SW 1271 (cell line): ENCODE measurements around the gene LRRFIP2.

ENCODE experiments used
- DNase-seq, 2 experiments: peaks; one replicate each; lab custom pipeline; 2025; lab: John Stamatoyannopoulos, UW

LRRFIP2 gene

DNA sequence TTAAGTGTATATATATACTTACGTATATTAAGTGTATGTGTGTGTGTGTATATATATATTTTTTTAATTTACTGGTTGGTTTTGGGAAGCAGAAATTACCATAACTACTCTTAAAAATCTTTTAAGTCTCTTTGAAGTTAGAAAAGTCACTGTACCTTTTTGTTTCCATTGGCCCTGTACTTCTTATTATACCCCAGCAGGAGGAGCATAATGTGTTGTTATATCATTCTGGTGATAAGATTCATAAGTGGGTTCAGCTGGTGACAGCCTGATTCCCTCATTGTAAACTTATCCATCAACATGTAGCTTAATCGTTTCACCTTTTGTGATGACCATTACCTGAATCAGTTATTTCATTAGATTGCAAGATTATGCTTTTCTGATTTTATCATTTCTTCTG lies 150.3 kb downstream of the LRRFIP2 start:
- no peak for DNase-seq

DNA sequence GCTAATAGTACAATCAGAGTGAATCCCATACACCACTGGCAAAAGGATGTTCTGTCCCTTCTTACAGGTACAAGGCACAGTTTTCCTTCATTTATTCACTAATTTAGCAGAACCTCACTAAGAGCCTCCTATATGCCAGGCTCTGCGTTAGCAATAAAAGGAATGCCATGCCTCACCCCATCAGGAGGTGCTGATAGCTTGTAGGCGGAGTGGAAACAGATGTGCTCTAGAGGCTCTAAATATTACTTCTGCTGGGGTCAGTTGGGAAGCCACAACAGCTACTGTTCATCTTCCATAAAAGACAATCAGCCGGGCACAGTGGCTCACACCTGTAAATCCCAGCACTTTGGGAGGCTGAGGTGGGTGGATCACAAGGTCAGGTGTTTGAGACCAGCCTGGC lies 156.7 kb downstream of the LRRFIP2 start:
- DNase-seq: no peak

DNA sequence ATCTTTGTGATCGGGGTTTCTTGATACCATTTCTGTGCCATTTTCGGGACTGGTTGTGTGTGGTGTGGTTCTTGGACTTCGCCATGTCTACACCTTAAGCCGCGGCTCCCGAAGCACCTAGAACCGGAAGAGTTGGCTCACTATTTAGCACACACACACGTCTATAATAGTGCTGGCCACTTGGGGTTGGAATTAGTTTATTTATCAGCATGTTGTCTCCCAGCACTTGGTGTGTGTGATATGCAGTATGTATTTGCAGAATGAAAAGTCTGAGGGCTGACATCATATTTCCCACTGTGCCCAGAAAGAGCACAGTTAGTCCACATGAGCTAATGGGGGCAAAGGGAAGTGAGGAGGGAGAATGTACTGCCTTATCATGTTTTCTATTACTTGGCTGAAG lies 157.5 kb downstream of the LRRFIP2 start:
- DNase-seq: no peak

DNA sequence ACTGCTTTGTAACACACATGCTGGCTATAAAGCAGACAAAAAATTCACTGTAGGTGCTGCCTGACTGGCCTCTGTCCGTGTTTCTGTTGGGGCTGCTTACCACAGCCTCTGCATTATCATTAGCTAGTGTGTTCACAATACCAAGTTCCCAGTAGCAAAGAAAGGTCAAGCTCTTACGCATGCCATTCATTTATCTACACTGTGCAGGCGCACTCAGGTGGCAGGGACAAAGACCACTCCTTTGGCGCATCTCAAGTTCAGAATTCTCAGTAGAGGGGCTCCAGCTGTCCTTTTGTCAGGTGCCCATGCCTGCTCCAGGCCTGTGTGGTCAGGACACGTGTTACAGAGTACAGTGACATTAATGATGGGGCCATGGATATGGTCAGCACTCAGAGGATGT lies 158.7 kb downstream of the LRRFIP2 start:
- DNase-seq: no peak

DNA sequence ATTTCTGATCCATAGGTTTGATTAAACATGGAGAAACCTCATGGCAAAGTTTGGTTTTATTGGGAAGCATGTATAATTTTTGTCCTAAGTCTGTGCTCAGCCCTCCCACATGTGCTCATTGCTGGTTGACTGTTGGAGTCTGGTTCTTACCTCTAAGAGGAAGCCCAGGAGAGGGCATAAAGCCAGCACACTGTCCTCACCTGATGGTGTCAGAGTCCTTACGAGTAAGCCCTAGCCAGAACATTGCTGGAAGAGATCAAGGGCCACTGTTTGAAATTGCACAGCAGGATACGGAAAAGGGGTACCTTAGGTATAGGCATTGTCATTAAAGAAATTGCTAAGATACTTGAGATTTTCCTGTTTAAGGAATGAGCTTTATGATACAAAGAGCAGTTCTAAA lies 159.8 kb downstream of the LRRFIP2 start:
- DNase-seq: no peak
